Fibroblast of upper back skin (primary cell): ENCODE results near the gene STK17A.
"Not testable (repeated sequence)": the region's sequence is repeated elsewhere in the genome, so short reads cannot be mapped to it uniquely, and the experiment has no call there.

ENCODE experiments used
- DNase-seq: peaks from one replicate; pipeline ENCODE4 v3.0.0-alpha.2; 2013

STK17A gene

DNA sequence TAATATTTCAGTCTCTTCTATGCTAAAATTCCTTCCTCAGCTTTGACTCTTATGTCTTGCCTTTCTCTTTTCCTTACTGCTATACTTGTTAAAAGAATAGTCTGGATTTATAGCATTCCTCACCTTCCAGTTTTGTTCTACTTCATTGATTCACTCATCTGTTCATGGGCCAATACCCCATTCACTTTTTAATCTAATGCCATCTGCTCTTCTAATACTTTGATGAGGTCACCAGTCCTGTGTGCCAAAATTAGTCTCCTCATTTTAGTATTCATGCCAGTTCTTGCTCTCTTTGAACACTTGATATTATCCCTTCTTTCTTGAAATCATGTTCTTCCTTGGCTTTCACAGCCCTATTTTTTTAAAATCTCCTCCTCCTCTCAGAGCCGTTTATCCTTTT is 19.3 kb downstream of the STK17A start:
- DNase-seq: no peak

DNA sequence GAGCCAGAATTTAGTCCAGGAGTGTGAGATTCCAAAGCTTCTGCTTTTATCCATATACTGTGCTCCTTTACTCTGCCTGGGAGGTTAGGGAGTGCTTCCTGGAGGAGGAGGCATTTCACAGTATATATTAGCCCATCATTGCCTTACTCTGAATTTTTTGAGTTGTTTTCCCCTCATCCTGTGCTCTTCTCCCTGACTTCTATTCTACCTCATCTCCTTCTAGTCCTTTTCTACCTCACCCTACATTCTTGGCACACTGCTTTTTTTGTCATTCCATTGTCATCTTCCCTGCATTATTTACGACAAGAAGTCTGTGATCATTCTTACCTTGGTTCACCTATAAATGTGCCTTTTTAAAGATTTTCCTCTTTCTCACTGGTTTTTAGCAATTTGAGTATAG is 21.3 kb downstream of the STK17A start:
- DNase-seq: no peak

DNA sequence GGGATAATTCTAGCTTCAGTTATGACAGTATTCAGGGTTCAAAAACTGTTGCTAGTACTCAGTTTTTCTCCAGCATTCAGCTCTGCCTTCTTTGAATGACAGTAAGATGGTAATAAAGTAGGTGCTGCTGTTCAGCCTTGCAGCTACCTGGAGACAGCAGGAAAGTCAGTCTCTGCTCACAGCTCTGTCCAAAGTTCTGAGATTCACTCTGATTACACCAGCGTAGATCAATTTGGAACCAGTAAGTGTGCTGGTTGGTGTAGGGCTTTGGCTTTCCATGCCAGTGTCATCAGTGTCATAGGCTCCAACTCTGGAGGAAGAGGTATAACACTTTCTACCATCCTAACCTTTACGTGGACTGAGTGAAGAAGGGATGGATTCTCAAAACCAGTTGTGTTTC is 26.2 kb downstream of the STK17A start:
- DNase-seq: no peak

DNA sequence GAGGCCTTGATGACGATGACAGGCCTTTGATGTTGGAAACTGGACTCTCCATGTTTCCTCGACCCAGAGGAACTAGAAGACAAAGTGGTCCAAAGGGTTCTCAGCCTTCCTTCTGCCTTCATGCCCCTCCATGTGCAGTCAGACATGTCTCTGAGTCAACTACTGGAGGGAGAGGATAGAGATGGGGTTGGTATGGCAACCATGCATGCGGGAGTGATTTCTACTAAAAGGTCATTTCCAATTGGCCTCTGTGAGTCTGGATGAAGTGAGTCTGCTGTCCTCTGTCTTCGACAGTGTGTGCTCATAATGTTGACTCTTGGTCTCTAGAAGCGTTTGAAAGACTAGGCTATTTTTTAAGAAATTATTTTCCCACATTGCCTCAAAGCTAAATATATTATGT is 29.2 kb downstream of the STK17A start:
- peak; percentile 21 for DNase-seq

- peak; percentile 84 for DNase-seq
Observed at GRCh38 chr7:43612599-43613589, 30.0 kb downstream of the STK17A start.

DNA sequence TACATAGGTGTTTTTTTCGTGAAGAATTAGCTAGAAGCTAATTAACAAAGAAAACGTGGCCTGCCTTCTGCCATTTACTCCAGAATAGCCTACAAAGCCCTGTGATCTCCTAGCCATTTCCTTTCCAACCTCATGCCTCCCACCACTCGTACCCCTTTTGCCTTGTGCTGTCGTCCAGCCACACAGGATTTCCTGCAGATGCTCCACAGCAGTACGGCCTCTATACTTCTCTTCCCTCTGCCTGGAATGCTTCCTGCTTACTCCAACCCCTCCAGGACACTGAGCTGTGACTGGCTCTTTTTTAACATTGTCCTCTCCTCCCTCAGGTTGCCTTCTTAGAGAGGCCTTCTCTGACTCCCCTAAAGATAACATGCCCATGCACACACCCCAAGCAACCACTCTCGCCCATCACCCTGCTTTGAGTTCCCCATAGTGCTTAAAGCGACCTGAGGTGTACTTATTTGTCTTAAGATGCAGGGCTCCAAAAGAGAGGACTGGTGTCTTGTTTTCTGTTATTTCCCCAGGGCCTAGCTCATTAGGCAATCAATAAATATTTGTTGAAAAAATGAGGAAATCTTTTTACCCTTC is 32.7 kb downstream of the STK17A start:
- no peak for DNase-seq

GRCh38 chr7:43616977-43617376 is 34.1 kb downstream of the STK17A start:
- no peak for DNase-seq

- no peak for DNase-seq
Observed at GRCh38 chr7:43618073-43618472, 35.2 kb downstream of the STK17A start.

- DNase-seq: no peak
Observed at GRCh38 chr7:43619213-43620012, 36.5 kb downstream of the STK17A start.

DNA sequence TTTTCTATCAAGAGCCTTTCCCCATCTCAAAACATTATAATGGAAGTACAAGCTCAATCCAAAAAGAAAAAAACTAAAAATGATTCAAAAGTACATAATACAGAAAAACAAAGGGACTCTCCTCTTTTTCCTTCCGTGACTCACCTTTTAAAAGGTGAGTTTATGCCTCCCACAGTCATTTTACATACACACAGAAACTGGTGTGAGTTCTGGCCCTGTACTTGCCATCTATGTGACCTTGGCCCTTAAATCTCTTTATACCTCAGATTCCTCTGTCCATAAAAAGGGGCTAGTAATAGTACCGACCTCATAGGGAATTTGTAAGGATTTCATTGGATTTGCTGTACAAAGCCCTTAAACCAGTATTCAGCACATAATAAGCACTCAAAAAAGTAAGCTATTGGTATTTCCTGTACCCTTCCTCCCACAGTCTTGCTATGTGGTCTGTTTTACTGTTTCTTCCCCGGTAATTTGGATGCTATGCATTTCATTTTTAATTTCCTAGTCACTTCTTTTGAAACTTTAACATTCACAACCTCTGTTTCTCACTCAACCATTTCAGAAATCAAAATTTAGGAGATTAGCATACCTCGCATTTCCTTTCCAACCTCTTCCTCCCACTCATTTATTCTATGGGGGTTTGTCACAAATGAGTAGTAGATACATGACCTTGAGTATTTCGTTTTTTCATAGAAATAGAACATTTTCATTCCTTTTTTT is 39.0 kb downstream of the STK17A start:
- peak; percentile 49 for DNase-seq

GRCh38 chr7:43624156-43624555 is 41.2 kb downstream of the STK17A start:
- DNase-seq: peak; percentile 37

GRCh38 chr7:43625453-43625852 is 42.5 kb downstream of the STK17A start:
- DNase-seq: no peak

DNA sequence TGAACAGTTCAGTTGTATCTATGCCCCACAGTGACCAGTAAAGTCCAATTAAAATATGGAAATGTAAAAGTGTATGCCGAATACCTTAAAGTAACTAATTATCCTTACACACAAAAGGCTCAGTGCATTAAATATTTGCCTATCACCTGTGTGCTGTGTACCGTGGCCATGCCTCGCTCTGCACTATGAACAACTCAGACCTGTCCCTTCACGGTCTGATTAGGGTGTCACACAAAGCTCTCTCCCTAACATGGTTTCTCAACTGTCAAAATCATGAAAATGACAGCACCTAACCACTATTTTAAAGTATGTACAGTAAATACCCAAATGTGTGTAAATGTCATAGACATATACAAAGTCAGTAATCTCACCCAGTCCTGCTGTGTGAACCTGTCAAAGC is 43.1 kb downstream of the STK17A start:
- no peak for DNase-seq

DNA sequence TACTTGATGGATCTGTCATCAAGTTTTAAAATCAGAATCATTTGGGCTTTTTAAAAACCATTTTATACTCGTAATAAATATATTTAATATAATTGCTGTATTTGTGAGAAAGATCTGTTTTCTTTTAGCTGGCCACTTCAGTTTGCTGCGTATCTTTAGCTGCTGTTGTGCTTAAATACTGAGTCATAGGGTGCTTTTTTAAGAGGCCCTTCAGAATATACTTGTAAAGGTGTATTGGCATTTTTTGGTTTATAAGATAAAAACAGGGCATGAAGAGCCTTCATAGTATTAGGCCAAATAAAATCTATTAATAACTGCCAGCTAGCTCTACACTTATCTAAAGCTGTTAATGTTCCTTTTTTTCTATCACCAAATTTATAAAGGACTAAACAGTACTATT is 43.8 kb downstream of the STK17A start:
- DNase-seq: no peak

DNA sequence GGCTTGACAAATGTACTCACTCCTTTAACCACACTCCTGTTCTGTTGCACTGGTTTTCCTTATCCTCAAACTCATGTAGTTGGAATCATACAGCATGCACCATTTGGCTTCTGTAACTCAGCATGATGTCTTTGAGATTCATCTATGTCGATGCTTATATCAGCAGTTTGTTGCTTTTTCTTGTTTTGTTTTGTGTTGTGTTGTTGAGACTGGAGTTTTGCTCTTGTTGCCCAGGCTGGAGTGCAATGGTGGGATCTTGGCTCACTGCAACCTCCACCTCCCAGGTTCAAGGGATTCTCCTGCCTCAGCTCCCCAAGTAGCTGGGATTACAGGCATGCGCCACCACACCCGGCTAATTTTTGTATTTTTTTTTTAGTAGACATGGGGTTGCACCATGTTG is 44.9 kb downstream of the STK17A start:
- DNase-seq: not testable (repeated sequence)

GRCh38 chr7:43628431-43628830 is 45.5 kb downstream of the STK17A start:
- no peak for DNase-seq

GRCh38 chr7:43629857-43630256 is 46.9 kb downstream of the STK17A start:
- DNase-seq: no peak

- no peak for DNase-seq
Observed at GRCh38 chr7:43630482-43630881, 47.6 kb downstream of the STK17A start.

DNA sequence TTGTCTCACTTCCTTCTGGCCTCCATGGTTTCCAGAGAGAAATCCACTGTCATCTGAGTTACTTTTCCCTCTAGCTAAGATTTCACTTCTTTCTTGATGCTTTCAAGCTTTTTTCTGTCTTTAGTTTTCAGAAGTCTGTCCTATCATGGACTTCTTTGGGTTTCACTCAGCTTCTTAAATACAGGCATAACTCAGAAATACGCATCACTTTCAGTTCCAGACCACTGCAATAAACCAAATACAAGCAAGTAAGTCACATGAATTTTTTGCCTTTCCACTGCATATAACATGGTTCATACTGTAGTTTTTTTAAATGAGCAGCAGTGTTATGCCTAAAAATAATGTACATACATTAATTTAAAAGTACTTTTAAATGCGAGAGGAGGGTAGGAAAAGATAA is 48.7 kb downstream of the STK17A start:
- DNase-seq: no peak

DNA sequence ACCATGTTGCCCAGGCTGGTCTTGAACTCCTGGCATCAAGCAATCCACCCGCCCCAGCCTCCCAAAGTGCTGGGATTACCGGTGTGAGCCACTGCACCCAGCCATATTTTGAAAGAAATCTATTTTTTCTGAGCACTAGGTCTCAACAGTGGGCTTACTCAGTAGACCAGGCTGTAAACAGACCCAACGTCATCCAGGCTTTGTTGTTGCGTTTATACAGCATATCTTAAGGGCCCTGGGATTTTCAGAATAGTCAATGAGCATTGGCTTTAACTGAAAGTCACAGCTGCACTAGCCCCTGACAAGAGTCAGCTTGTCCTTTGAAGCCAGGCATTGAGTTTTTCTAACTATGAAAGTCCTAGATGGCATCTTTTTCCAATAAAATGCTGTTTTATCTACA is 49.8 kb downstream of the STK17A start:
- no peak for DNase-seq

GRCh38 chr7:43634384-43634783 is 51.5 kb downstream of the STK17A start:
- no peak for DNase-seq

DNA sequence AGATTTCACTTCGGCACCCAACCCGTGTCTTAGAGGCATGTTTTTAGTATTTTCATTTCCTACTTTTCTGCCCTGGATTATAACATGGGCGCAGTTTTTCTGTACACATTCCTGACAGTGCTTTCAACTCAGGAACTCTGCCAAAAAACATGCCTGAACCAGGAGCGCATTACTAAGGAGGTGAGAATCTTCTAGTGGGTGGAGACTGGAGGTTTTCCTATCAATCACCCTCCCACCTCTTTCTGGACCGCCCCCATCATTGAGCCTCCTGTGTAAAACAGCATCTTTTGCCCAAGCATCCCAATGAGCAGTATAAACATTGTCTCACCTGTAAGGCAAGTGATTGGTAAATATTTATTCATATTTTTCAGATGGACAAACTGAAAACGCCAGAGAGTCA is 53.2 kb downstream of the STK17A start:
- DNase-seq: peak; percentile 85
